Renal cortical epithelial cell (primary cell): ENCODE data around the gene ZC3H11A. TPM values are rescaled to one million over a fixed set of nuclear protein-coding genes. Genes with fewer than 3 reads are reported as not detected.

ENCODE experiments used
- DNase-seq: peaks from one replicate; pipeline ENCODE4 v3.0.0-alpha.2; 2011; ENCODE audit warnings: low read depth
- total RNA-seq: library from RNA; depleted of rRNA; stranded (reverse); fragments of >200 nt; gene quantifications from 2 replicates; pipeline ENCODE4 v1.2.3, GENCODE V29; 2014

ZC3H11A gene
- total RNA-seq, 1 donor from 2014 or later = 137 TPM

GRCh38 chr1:203842559-203842876 lies 47.1 kb downstream of the ZC3H11A start:
- no peak for DNase-seq

- no peak for DNase-seq
Observed at GRCh38 chr1:203843435-203843834, 48.0 kb downstream of the ZC3H11A start.

Other genes starting within 250 kb of the ZC3H11A start
- 59.4 and 131 TPM in 2 replicates for gene ATP2B4, start 168.8 kb upstream of the ZC3H11A start, total RNA-seq
- 0.15 and 0.69 TPM in 2 replicates for gene LAX1, start 30.4 kb upstream of the ZC3H11A start, total RNA-seq
- gene ZBED6, start within 50 bp of the ZC3H11A start, total RNA-seq = 4.3 and 10.6 TPM in 2 replicates
- 68.8 and 71.7 TPM in 2 replicates for gene SNRPE, start 66.0 kb downstream of the ZC3H11A start, total RNA-seq